ENCODE results near the gene UNC5C. TPM values are rescaled to one million over a fixed set of nuclear protein-coding genes. Genes with fewer than 3 reads are reported as not detected.

The UNC5C gene
- total RNA-seq, 1 donor from 2014 or later, result not detected

DNA sequence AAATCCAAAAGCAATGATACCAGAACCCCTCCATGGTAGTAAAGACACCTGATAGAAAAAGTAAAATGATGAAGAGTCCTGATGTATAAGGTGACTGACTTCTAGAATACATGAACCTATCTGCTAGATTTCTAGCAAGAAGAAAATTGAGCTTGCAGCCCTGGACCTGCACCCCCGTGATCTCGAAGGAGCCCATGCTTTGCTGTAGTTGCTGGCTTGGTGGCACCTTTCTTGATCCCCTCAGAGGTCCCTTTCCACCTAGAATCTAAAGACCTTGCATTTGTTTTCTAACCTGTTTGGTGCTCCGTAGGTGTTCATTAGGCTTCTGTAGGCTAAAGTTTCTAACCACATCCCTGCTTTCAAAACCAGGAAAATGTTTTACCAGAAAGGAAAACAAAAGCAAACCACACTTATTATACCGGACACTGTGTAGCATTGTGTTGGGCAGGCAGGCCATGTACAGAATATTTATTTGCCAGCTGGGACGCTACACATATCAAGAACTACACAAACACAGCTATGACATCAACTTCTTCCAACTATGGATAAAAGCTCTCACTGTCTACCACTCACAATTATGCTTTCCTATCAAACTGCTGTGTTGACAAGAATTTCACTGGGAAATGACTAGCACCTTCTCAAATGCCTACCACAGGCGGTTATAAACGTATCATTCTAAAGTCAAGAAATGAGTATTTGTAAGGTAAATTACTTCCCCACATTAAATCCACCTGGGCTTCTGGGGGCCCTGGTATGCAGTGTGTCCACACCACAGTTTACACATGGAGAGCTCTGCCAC, 316.2 kb downstream of the UNC5C start:
- no peak for FAIRE-seq
- no peak for DNase-seq (ENCODE audit: low read depth)
- Histone ChIP-seq H3K36me3 (ENCODE audit: control insufficient read depth, insufficient read depth, low read length) (no peaks in the 10 kb centered on the region), H3K4me3 (ENCODE audit: low read depth, low read length) (no peak overlapping the region), H3K27me3 (ENCODE audit: control insufficient read depth, insufficient read depth, low read length) (no peaks in the 10 kb centered on the region)
- TF ChIP-seq, protein P1, sequence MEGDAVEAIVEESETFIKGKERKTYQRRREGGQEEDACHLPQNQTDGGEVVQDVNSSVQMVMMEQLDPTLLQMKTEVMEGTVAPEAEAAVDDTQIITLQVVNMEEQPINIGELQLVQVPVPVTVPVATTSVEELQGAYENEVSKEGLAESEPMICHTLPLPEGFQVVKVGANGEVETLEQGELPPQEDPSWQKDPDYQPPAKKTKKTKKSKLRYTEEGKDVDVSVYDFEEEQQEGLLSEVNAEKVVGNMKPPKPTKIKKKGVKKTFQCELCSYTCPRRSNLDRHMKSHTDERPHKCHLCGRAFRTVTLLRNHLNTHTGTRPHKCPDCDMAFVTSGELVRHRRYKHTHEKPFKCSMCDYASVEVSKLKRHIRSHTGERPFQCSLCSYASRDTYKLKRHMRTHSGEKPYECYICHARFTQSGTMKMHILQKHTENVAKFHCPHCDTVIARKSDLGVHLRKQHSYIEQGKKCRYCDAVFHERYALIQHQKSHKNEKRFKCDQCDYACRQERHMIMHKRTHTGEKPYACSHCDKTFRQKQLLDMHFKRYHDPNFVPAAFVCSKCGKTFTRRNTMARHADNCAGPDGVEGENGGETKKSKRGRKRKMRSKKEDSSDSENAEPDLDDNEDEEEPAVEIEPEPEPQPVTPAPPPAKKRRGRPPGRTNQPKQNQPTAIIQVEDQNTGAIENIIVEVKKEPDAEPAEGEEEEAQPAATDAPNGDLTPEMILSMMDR (IDR thresholded peaks at IDR 0.05; ENCODE audit: insufficient read depth, low read length, severe bottlenecking), result no peak

DNA sequence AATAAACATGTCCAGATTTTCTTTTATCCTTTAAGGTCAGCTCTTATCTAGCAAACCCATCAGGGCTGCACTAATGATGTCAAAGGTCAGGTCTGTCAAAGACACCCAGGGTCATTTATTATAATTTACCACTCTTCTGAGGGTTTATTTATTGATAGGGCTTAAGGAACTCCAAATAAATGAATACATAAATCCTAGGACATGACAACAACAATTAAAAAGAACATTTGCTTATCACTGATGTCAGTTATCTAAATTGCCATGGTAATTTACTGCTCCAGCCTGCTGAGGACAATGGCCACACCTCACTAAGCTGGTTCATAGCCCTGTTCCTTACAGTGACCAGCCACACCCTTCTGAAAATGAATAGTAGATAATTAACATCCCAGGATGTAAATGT, 317.1 kb downstream of the UNC5C start:
- TF ChIP-seq, protein P1 (IDR thresholded peaks at IDR 0.05; ENCODE audit: insufficient read depth, low read length, severe bottlenecking), result no peak
- FAIRE-seq (no peak), DNase-seq (ENCODE audit: low read depth) (no peak)
- H3K36me3 ChIP-seq (ENCODE audit: control insufficient read depth, insufficient read depth, low read length), result no peaks in the 10 kb centered on the region
- no peak overlapping the region for H3K4me3 ChIP-seq (ENCODE audit: low read depth, low read length)
- H3K27me3 ChIP-seq (ENCODE audit: control insufficient read depth, insufficient read depth, low read length), result no peaks in the 10 kb centered on the region

DNA sequence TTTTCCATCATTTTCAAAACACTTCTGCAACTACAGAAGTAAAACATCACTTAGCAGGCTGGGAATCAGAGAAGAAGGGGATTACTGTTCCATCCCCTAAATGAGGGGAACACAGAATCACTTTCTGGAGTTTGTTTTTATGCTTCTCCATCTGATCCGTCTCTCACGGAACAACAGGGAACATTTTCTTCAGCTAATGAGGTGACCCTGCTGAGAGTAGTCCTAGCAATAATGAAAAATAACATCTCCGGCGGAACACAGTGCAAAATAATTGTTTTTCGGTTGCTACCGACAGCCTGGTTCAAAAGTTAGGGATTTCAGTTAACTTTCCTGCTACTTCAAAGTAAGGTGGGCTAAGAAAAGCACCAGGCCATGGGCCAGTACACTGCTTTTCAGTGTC, 322.9 kb downstream of the UNC5C start:
- TF ChIP-seq, protein P1 (IDR thresholded peaks at IDR 0.05; ENCODE audit: insufficient read depth, low read length, severe bottlenecking), result no peak
- no peak for DNase-seq (ENCODE audit: low read depth)
- Histone ChIP-seq H3K4me3 (ENCODE audit: low read depth, low read length) (no peak overlapping the region), H3K27me3 (ENCODE audit: control insufficient read depth, insufficient read depth, low read length) (no peaks in the 10 kb centered on the region), H3K36me3 (ENCODE audit: control insufficient read depth, insufficient read depth, low read length) (no peaks in the 10 kb centered on the region)
- FAIRE-seq, result peak; percentile 7

DNA sequence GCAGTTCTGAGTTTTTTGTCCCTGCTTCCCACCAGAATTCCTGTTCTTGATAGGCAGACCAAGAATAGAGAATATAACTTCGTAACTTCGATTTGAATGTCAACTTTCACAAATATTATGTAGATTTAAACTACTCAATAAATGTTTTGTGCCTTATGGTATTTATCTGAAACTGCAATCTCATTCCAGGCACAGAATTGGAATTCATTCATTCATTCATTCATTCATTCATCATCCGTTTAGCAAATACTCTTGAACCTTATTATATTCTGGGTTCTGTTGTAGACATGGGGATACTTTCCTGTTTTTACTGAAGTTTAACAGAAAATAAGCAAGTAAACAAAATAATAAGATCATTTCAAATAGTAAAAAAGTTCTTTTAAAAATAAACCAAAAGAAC, 324.4 kb downstream of the UNC5C start:
- FAIRE-seq, result no peak
- TF ChIP-seq, protein P1 (IDR thresholded peaks at IDR 0.05; ENCODE audit: insufficient read depth, low read length, severe bottlenecking), result no peak
- Histone ChIP-seq H3K36me3 (ENCODE audit: control insufficient read depth, insufficient read depth, low read length) (no peaks in the 10 kb centered on the region), H3K4me3 (ENCODE audit: low read depth, low read length) (no peak overlapping the region), H3K27me3 (ENCODE audit: control insufficient read depth, insufficient read depth, low read length) (no peaks in the 10 kb centered on the region)
- DNase-seq (ENCODE audit: low read depth), result no peak

DNA sequence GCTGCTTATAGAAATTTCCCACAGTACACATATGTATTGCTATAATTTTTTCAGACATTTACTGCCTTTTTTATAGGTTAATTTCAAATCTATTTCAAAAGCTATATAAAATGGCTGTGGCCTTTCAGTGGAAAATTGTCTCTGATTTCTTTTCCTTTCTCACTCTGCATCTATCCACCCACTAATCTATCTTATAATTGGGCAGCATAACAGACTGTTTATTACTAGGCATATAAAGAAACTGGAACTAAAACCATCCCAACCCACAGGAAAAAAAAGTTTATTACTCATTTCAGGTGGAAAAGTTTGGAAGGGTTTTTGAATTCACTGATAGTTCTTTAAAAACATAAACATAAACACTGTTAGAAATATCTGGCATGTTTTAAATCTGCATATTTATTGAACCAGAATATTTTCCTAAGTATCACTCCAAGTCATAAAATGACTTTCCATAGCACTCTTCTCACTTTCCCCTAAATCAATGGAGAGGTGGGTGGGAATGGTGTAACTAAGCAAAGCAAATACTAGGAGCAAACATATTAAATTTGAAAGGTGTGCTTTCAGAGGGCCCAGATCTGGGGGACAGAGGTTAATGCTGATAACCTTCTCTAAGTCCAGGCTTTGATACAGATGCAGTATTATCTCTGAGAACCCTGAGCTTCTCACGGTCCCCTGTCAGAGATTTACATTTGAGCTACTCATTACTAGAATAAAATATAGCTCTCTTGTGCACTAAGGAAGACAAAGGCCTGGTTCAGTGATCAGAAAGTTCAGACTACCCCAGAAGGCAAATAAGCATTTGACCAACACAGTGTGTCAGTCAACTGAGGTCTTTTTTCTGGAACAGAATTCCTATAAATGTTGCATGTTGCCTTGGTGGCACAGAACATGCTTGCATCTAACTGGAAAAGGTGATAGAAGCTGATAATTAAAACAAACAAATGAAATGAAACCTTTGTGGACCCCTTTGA, 328.3 kb downstream of the UNC5C start:
- FAIRE-seq, result no peak
- TF ChIP-seq, protein P1 (IDR thresholded peaks at IDR 0.05; ENCODE audit: insufficient read depth, low read length, severe bottlenecking), result no peak

More for the DNA sequence above, 328.3 kb downstream of the UNC5C start:
- no peak overlapping the region for H3K4me3 ChIP-seq (ENCODE audit: low read depth, low read length)
- no peak for DNase-seq (ENCODE audit: low read depth)
- H3K27me3 ChIP-seq (ENCODE audit: control insufficient read depth, insufficient read depth, low read length), result no peaks in the 10 kb centered on the region
- H3K36me3 ChIP-seq (ENCODE audit: control insufficient read depth, insufficient read depth, low read length), result no peaks in the 10 kb centered on the region

Measured in bronchial epithelial cell (primary cell).